GM21423 (cell line): ENCODE measurements around the gene PAAF1.

Source experiments
- ATAC-seq: cut with Tn5 transposase; IDR thresholded peaks from one replicate; pipeline ENCODE4 v1.9.1; 2021; ENCODE audit warnings: mild to moderate bottlenecking, moderate library complexity; ENCODE audit not compliant: unreplicated experiment

The PAAF1 gene, protein sequence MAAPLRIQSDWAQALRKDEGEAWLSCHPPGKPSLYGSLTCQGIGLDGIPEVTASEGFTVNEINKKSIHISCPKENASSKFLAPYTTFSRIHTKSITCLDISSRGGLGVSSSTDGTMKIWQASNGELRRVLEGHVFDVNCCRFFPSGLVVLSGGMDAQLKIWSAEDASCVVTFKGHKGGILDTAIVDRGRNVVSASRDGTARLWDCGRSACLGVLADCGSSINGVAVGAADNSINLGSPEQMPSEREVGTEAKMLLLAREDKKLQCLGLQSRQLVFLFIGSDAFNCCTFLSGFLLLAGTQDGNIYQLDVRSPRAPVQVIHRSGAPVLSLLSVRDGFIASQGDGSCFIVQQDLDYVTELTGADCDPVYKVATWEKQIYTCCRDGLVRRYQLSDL

DNA sequence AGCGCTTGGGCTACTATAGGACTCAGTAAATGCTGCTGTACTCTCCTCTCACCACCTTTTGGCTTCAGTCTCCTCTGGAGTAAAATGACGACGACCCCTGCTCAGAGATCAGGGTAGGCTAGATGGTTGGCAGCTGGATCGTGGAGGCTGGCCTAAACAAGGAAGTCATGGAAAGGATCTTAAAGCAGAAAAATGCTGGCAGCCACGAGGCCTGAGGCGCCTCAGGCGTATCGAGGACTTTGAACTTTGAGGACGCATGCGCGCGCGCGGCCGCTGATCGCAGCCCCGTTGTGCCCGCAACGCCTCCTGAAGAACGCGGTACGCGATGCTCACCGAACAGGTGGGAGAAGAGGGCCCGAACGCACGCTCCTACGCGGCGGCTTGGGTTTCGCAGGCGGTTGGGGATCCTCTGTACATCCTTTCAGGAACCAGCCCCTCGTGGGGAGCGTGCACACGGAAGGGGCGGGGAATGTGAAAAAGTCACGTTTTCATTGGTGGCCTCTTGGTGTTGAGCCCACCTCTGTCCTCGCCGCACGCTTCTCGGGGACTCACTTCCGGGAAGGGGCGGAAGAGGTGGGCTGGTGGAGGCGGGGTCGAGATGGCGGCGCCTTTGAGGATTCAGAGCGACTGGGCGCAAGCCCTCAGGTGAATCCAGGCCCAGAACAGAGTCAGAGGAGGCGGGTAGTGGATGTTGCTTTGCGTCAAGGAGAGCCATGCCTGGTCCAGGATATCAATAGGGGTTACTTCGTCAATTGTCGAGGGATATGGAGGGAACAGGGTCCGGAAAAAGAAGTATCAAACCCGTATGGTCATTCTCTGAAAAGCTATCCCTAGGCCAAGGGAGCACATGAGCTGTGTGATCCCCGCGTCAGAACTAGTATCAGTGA, at the start of gene PAAF1, which contains the start of gene COA4:
Gene PAAF1, plus strand, starts transcription at position 576 of the 887 bp plus-strand sequence. Its CDS starts 23 bp downstream, at position 599.
Gene COA4, minus strand, starts transcription at position 423 of the 887 bp plus-strand sequence. CDS start 3,468 bp downstream, outside the sequence.
- peak; percentile 96 for ATAC-seq

DNA sequence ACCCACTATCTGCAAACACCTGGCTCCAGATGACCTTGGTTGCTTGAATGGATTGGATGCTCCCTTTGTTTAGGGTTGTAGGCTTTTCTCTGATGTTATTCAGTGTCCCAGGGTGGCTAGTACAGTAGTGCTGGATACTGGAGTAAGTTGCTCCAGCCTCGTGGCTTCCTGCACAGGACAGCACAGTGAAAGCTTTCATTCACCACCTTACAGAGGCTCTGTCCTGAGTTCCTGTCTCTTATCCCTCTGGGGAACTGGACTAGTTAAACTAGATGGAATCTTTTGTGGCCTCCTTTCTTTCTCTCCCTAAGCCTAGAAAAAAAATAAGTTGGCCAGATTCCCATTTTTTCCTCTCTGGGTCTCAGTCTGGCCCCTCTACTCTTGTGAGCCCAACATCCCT, 46.5 kb upstream of the PAAF1 start:
- ATAC-seq = no peak

DNA sequence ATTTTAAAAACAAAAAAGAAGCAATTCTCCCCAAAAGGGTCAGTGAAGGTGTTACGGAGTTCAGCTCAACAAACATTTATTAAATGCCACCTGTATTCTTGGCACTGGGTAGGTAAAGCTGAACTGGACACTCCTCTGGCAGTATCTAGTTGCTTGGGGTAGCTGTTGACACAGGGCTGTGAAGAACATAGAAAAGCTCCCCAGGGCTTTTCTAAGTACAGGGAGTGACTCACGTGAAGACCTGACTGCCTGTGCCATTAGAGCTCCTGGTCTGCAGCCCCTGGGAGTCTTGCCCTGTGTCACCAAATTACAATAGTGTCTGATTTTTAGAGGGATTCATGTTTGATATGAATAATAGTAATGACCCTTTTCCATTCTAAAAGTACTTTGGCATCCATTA, 43.7 kb upstream of the PAAF1 start:
- ATAC-seq = no peak

DNA sequence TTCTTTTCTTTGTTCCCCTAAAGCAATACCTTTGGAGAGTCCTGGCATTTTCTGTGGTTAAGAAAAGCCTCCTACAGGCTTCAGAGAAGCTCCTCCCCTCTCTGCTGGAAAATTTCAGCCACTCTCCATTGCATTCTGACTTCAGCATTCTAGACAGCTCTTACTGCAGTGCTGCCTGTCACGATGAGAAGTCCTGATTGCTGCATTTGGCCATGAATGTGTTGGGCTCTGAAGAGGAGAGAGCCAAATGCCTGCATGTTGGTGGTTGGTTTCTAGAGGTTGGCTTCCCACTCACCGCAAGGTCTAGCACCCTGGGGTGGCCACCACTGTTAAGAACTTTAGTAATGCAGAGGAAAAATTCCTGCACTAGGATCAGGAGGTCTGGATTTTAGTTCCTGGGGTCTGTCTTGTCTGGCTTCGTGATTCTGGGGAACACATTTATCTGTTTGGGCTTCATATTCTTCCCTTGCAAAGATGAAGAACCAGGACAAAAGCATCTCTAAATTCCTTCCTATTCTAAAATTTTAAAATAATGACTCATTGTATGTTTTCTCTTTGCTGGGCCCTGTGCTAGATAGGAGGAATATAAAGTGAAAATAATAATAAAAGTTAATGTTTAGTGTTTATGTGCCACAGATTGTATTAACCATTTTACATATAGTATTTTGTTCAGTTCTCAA, 38.2 kb upstream of the PAAF1 start:
- no peak for ATAC-seq

DNA sequence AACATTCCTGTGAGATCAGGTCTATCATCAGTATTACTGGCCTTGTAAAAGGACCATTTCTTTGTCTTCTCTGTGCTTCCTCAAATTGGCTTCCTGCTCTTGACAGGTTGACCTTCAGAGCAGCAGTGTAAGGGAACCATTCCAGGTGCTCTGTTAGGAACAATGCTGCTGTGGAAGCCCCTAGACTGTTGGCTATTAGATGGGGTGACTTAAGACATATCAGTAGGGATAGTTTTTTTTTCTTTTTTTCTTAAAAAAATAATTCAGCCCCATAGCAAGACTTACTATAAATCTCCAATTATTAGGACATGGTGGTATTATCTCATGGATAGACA, 37.7 kb upstream of the PAAF1 start:
- no peak for ATAC-seq

DNA sequence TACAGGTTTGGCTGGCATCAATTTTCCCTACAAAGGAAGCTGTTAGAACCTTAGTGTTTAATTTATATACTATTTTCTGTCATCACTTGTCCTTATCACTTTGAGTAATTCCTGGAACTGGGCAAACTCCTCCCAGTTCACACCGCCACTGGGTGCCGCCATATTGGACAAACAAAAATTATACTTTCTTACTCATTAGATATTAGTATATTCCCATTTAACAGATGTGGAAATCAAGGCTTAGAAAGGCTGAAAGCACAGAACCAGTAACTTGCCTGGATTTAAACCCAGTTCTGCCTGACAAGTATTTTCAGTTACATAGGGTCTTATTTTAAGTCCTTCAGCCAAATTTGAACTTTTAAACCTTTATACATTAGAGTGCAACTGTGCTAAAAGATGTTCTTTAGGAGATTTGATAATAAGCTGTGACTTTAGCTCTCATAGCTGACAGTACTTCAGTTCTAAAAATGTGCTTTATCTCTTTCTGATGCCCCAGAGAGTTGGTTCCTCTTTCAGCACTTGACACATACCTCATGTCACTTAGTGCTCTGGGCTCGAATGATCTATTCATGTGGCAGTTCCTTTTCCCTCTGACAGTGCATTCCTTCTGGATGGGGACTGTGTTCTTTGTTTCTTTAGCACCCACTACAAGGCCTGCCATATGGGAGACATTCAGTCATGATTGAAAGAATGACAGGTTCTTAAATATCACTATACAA, 25.6 kb upstream of the PAAF1 start:
- no peak for ATAC-seq

DNA sequence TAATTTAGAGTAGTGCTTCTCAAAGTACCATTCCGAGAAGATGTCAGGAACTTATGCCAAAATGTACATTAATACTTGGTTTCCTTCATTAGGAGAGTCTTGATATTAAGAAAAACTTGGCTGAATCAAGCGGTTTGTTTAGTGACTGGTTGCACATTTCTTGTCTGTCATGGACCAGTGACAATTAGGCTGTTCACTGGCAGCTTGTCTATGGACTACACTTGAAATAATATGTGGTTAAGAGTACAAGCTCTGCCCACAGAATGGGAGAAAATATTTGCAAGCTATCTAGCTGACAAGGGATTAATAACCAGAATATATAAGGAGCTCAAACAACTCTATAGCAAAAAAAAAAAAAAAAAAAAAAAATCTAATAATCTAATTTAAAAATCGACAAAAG, 24.8 kb upstream of the PAAF1 start:
- no peak for ATAC-seq

DNA sequence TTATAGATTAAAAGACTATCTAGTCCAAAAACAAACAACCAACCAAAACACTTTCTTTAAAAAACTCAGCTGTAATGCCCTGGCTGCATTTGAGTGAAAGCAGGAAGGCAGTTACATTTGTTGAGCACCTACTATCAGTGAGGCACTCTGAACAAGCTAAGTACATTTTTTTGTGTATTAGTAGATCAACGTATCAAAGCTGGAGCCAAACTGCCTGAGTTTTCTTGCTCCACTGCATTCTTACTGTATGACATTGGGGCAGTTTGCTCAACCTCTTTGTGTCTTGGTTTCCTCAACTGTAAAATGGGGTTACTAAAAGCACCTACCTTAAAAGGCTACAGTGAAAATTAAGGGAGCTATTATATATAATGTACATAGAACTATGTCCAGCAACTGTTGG, 22.1 kb upstream of the PAAF1 start:
- no peak for ATAC-seq

DNA sequence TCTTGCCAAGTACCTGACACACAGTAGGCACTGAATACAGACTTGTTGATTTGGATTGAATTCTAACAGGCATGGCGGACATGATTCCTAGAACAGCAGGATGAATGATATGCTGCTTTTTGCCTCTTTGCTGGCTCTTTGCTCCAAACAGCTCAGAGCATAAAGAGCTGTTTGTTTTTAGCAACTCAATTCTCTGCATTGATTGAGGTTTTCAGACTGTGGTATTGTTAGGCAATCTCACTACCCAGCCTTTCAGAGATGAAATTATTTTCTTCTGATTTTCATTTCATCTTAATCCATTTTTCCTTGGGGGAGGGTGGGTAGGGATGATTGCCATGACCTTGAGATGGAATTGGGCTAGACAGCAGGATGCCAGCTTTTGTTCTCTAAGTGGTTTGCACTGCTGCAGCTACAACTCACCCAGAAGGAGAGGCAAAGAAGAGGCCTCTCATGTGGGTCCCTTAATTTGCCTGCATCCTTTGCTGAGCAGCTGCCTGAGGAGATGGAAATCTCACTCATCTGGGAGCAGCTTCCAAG, 20.7 kb upstream of the PAAF1 start:
- no peak for ATAC-seq

DNA sequence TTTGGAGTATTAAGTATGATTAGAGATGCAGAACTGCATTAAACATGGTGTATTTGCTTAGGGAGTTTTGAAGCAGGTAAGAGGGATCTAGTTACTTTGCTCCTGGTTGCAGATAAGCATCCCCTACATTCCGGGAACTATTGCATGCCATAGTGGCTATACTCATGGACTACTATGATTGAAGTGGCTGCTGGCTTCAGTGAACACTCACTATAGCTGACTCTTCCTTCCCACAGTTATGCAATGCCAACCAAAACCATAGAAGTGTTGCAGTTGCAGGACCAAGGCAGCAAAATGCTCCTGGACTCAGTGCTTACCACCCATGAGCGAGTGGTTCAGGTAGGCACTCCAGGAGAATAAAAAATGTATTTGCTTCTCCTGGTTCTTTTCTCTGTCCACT, 17.1 kb upstream of the PAAF1 start:
- ATAC-seq = no peak

DNA sequence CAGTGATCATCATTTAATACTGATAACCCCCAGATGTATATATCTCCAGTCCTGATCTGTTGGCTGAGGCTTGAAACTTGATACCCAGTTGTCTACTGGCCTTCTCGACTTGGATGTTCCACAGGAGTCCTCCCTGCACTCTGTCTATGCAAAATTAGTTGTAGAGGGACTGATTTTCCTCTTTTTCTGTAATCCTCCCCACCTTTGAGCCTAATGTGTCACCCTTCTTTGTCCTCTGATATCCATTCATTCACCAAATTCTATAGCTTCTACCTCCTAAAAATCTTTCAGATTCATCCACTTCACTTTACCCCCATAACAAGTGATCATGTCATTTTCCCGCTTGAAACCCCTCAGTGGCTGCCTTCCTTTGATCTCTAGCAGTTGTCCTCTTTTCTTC, 16.6 kb upstream of the PAAF1 start:
- ATAC-seq = no peak

DNA sequence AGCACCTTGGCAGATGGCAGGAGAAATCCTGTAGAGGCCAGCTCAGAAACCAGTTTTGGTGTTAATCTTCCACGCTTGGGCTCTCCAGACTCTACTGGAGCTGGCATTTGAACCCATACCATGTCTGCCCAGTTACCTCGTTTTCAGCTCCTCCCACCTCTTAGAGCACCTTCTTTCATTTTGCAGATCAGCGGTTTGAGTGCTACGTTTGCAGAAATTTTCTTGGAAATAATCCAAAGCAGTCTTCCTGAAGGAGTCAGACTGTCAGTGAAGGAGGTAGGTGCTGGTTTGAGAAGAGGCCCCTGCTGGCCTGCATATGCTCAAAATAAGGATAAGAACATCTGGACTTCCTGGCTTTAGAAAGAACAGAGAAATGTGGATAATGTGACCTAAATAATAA, 13.8 kb upstream of the PAAF1 start:
- ATAC-seq = no peak

DNA sequence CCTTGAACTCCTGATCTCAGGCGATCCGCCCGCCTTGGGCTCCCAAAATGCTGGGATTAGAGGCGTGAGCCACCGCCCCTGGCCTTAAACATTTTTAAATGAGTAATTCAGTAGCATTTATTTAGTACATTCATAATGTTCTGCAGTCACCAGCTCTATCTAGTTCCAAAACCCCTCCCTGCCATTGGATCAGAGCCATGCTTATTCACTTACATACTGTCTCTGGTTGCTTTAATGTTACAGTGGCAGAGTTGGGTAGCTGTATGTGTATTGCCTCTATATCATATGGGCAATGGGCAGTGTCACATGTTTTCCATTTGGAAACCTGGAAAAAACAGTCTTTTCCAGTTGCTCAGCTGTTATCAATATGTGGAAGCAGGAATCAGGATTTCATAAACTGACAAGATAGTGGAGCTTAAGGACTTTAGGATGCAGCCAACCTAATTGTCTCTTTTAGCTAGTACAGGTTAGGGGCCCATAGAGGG, 10.7 kb upstream of the PAAF1 start:
- no peak for ATAC-seq

DNA sequence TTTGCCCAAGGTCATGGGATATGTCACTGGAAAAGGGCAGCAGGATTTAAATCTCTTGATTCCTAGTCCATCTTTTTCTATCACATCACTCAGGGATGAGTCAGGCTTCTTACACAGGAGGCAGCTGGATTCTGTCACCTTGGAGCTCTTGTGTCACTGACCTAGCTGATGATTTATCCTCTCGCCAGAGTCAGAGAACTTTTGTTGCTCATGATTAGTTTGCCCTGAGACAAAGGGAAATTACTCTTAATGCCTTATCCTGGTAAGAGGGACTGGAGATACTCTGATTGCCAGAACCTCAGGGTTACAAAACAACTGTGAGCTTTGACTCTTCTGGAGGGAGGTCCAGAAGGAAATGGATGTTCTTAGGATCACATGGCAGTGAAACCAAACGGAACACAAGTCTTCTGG, 10.2 kb upstream of the PAAF1 start:
- ATAC-seq = no peak

DNA sequence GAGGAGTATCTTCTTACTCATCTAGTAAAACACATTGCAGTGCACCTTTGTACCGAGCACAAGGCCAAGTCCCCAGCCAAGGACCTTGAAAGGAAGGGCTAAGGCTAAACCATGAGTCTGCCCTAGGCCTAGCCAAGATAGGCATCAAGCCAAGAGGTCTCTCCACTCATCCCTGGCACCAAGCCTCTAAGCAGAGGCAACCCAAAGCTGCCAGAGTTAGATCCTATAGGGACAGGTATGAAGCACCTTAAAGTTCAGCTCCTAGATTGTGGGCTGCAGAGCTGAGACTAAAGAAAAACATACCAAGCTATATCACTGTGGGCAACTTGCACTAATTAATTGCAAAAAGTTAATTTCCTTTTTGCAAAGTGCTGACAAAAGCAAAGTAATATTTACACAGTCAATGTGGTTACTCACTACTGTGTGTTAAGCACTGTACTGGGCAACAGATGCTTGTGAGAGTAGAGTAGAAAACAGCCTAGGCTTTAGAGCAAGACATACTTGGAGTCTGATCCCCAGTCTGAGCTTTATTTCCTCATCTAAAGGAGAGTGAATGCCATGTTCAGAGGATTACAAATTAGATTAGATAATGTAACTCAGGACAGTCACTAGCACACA, 7.4 kb upstream of the PAAF1 start:
- no peak for ATAC-seq

DNA sequence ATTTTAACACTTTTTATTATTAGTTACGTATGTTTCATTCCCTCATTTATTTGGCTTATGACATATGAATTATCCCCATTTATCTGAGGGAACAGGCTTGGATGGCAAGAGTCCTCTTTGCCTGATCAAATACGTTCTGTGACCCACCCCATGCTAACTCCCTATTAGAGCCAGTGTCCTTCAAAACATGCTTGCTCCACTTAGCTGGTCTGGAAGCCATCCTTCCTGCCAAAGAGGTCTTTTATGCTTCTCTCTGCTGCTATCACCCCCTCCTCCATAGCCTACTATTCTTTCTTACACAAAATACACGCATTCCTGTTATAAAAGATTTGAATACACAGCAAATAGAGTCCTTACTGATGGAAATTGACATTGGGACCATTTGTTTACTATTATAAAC, 6.5 kb upstream of the PAAF1 start:
- no peak for ATAC-seq

DNA sequence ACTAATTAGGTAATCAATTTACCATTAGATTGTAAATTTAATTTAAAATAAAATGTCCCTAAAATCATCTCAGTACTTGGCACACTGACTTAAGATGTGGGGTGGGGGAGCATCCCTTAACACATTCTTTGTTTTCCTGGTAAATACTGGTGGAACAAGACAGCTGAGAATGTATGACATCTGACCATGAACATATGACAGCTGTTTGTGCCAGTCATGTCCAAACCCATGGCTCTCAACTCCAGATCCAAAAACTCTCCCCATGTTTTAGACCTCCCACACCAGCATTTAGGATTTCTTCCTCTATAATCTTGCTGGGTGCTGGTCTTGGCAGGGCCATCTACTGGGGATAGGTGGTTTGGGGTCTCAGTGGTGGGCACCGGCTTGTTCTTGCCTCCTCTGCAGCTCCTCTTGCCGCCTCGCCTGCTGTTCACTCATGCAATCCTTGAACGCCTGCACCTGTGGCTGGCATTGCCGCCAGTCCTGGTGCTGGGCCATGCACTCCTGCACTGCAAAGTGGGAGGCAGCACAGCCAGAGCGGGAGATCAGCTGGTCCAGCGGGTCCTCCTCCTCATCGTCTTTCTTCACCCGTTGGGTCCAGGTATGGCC, 3.9 kb upstream of the PAAF1 start:
- no peak for ATAC-seq

DNA sequence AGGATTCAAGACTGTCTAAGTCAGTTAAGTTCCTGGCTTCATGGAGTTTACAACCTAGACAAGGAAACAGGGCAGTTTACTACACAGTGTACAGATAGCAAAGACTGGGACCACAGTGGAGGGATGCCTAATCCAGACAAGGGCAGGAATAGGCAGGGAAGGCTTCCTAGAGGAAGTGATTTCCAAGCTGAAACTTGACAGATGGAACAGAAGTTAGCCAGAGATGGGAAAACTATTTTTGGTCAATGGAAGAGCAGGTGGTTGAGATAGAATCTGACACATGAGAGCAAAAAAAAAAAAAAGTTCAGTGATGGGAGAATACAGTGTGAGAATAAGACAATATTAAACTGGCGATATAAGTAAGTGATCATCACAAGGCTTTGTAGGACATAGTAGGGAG, 1.4 kb upstream of the PAAF1 start:
- no peak for ATAC-seq

DNA sequence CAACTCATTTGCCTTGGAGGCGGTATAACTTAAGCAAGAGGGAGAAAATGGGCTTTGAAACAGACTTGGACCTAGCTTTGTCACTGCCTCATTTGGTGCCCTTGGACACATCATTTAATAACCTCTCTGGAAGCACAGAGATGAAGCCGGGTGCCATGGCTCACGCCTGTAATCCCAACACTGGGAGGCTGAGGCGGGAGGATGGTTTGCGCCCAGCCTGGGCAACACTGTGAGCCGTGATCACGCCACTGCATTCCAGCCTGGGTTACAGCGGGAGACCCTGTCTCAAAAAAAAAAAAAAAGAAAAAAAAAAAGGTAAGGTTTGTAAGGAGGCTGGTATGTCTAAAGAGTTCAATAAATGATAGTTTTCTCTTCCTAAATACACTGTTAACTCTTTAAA, 959 bp upstream of the PAAF1 start:
- no peak for ATAC-seq

DNA sequence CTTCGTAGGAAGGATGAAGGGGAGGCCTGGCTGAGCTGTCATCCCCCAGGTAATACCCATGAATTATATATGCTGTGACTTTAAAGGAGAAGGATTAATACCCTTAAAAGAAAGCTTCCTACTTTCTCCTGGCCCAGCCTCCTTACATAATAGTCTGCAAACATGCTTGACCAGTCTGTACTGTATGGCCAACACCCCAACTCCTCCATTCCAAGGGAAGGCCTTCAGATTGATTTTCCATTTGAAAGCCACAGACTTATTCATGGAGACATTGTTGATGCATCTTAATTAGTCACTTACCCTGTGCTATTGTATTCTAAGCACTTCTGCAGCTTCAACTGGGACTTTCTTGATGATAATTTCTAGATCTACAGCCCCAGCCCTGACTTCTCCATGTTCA, 2.0 kb downstream of the PAAF1 start:
- no peak for ATAC-seq
